Activated CD8-positive, alpha-beta memory T cell treated with anti-CD3 and anti-CD28 coated beads for 4 hours (primary cell): Measurements from ENCODE around the gene TRIM69.
"Not testable (repeated sequence)": the region's sequence is repeated elsewhere in the genome, so short reads cannot be mapped to it uniquely, and the experiment has no call there.

Experiments used
- DNase-seq, 2 donors: peaks; one replicate each; pipeline ENCODE4 v3.0.0-alpha.2; 2020; ENCODE audit warnings: low read depth in 2 of 2

Gene TRIM69

GRCh38 chr15:44716983-44717602, 19.2 kb upstream of the TRIM69 start:
- no peak for DNase-seq

- no peak for DNase-seq
Measured at GRCh38 chr15:44718180-44718926, 18.0 kb upstream of the TRIM69 start.

- DNase-seq, result no peak
Measured at GRCh38 chr15:44718927-44719292, 17.4 kb upstream of the TRIM69 start.

GRCh38 chr15:44719293-44719999, 16.9 kb upstream of the TRIM69 start:
- no peak for DNase-seq

DNA sequence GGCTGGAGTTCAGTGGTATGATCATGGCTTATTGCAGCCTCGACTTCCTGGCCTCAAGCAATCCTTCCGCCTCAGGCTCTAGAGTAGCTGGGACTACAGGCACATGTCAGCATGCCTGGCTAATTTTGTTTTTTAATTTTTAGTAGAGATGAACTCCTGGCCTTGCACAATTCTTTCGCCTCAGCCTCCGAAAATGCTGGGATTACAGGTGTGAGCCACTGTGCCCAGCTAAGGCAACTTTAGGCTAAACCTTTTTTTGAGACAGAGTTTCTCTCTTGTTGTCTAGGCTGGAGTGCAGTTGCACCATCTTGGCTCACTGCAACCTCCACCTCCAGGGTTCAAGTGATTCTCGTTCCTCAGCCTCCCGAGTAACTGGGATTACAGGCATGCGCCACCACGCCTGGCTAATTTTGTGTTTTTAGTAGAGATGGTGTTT, 16.3 kb upstream of the TRIM69 start:
- DNase-seq, result not testable (repeated sequence)

- DNase-seq, result no peak
Measured at GRCh38 chr15:44720460-44721176, 15.7 kb upstream of the TRIM69 start.

DNA sequence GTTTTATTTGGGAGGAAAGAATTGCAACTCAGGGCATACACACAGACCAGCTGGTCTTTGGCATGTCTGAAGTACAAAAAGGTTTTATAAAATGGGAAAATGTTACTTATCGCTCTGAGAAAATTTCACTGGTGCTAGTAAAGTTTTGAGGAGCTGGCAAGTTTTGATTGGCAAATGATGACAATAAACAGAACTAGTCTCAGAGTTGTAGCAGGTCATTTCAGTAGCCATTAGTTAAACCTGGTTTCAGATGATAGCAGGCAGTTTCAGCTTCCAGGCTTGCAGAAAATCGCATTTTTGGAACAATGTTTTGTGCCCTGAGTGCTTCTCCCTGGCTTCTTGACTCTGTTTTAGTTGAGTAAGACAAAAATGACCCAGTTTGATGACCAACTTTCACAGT, 14.3 kb upstream of the TRIM69 start:
- no peak for DNase-seq

- DNase-seq, result no peak
Measured at GRCh38 chr15:44726136-44726535, 10.2 kb upstream of the TRIM69 start.

DNA sequence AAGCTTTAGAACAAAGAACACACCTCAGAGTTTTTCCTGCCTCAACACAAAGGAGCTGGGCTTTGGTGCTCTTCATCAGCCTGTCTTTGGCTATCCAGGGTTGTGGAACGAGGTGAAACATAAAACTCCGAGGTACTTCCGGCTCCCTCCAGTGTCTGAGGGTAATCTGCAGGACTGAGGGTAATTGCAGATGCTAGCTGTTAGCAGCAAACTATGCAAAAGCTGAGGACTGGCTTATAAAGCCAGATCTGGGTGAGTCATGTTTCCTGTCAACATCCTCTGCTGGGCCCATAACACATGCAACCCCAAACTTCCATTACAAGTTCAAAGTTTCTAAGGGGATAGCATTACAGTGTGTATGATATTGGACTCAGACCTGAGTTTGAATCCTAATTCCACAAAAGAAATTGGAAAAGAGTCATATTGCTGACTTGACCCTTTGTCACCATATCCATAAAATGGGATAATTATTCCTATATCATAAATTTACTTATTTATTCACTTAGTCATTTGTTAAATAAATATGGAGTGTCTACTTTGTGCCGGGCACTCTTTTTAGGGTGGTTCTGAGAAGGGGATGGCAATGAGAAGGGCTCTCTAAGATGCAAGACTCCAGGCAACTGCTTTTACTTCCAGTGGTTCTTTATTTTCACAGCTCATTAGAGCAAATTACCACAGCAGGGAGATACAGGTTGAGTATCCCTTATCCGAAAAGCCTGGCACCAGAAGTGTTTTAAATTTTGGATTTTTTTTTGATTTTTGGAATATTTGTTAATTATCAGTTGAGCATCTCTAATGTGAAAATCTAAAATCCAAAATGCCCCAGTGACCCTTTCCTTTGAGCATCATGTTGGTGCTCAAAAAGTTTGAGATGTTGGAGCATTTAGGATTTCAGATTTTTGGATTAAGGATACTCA, 9.5 kb upstream of the TRIM69 start:
- DNase-seq, result peak; percentile 54 to 69

DNA sequence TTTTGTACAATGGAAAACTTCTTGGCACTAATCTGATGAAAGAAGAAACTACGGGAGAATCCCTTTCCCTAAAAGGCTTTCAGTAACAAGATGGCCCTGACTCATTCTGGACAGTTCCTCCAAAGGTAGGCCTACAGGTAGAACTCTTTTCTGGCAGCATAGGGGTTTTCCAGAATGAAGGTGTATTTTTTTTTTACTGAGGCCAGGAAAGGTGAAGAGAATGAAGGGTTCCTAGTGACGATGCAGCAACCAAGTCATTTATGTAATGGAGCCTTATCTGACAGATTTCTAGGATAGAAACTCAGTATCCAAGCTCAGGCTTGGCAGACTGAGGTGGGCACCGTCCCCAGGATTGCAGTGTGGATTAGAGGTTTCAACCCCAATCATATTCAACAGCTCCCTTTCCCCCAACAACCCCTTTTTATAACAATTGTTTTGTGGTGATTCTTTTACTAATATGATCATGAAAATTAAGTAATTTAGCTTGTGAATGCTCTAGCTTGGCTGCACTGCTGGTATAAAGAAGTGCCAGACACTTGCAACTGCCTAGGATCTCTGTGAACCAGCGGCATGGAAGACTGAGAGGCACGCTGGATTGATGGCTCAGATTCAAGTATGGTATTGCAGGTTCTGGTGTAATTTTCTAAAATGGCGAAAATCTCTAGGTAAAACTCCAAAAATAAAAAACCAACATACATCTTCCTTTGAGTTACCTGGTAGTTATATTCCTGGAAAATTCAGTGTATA, 8.7 kb upstream of the TRIM69 start:
- no peak for DNase-seq

- not testable (repeated sequence) for DNase-seq
Measured at GRCh38 chr15:44728232-44728575, 8.1 kb upstream of the TRIM69 start.

DNA sequence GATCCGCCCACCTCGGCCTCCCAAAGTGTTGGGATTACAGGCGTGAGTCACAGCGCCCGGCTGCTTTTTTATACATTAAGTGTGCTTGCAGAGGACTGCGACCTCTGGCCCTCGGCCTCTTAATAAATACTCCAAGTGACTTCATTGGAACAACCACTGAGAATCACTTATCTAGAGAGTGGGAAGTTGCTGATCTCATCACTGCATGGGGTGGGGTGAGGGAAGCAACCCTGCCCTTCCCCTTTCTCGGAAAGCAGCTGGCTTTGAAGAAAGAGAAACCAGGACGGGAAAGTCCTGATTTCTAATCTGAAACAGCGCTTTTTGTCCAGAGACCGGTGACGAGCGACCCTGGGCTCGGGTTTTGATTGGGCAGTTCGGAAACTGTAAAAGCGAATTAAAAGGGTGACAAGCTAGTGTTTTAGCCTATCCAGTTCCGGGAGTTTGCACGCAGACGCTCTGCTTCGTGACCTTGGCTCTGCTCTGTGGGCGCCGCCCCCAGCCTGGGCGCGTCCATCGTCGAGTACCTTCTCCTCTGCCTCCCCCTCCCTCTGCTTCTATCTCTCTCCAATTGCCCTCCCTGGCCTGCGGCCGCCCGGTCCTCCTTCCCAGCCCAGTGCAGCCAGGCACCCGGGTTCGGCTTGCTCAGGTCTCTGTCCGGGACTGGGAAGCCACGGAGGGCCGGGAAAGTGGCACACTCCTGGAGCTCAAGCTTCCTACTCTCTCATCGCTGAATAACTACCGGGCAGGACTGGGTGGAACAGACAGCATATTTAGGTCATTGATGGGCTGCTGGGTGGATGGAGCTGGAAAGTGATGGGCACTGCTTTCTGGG, 7.5 kb upstream of the TRIM69 start:
- DNase-seq, result peak; percentile 94 to 96

- no peak for DNase-seq
Measured at GRCh38 chr15:44729408-44730127, 6.8 kb upstream of the TRIM69 start.

- DNase-seq, result no peak
Measured at GRCh38 chr15:44734839-44735481, 1.4 kb upstream of the TRIM69 start.

DNA sequence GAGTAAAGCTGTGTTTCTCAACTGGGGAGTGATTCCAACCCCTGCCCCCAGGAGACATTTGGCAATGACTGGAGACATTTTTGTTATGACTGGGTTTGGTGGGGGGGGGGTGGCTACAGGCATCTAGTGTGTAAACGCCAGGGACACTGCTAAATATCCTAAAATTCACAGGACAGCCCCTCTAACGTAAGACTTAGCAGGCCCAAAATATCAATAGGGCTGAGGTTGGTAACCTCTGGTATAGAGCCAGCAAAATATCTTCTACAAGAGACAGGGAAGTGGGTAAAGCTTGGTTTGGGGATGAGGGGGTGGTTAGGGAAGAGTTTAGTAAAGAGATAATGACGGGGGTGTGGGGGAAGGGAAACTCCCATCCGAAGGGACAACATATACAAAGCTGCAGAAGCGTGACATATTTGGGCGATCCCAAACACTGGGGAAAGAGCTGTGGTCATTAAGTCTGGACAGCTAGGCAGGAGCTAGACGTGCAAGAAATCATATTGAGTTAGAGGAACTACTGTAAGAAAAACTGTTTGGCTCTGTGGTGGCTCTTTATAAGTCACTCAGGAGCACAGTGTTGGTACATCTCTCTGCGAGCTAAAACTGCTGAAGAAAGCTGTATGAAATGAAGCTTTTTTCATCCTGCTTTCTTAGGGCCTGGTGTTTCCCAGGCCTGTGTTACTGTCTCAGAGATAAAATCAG, 697 bp upstream of the TRIM69 start:
- DNase-seq, result no peak

GRCh38 chr15:44738340-44738984, 2.1 kb downstream of the TRIM69 start:
- no peak for DNase-seq

DNA sequence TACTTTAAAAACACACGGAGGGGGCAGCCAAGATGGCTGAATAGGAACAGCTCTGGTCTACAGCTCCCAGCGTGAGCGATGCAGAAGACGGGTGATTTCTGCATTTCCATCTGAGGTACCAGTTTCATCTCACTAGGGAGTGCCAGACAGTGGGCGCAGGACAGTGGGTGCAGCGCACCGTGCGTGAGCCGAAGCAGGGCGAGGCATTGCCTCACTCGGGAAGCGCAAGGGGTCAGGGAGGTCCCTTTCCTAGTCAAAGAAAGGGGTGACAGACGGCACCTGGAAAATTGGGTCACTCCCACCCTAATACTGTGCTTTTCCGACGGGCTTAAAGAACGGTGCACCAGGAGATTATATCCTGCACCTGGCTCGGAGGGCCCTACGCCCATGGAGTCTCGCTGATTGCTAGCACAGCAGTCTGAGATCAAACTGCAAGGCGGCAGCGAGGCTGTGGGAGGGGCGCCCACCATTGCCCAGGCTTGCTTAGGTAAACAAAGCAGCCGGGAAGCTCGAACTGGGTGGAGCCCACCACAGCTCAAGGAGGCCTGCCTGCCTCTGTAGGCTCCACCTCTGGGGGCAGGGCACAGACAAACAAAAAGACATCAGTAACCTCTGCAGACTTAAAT, 3.0 kb downstream of the TRIM69 start:
- not testable (repeated sequence) for DNase-seq
